ENCODE data around the gene TMEM131.
"Not testable (repeated sequence)": the region's sequence is repeated elsewhere in the genome, so short reads cannot be mapped to it uniquely, and the experiment has no call there.

The TMEM131 gene

GRCh38 chr2:97910403-97911205 lies 85.1 kb downstream of the TMEM131 start:
- DNase-seq: no peak

GRCh38 chr2:97908208-97908676 lies 87.5 kb downstream of the TMEM131 start:
- DNase-seq: no peak

GRCh38 chr2:97907369-97908100 lies 88.2 kb downstream of the TMEM131 start:
- DNase-seq: no peak

DNA sequence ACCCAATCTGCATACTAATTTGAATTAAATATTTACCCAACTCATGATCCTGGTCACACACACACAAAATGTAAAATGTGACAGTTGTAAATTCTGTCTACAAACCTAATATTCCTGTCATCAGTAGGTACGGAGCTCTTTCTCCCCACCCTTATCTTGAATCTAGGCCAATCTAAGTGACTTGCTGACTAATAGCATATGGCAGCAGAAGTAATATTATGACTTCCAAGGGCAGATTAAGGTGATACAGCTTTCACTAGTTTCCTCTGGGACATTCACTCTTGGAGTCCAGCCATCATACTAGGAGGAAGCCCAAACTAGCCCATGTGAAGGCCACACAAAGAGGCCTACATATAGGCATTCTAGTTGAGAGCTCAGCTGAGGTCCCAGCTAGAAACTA lies 89.4 kb downstream of the TMEM131 start:
- DNase-seq: no peak

GRCh38 chr2:97905294-97905693 lies 90.5 kb downstream of the TMEM131 start:
- DNase-seq: no peak

GRCh38 chr2:97901862-97902261 lies 93.9 kb downstream of the TMEM131 start:
- DNase-seq: no peak

DNA sequence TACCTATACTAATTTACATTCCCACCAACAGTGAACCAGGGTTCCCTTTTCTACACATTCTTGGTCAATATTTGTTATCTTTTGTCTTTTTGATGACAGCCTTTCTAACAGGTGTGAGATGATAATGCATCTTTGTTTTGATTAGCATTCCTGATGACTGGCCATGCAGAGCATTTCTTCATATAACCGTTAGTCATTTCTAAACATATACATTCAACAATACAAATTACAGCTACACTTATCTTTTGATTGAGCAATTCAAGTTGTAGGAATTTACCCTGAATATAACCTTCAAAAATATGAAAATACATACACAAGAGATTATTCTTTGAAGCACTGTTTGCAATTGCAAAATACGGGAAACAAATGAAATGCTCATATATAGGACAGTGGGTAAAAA lies 94.9 kb downstream of the TMEM131 start:
- DNase-seq: no peak

DNA sequence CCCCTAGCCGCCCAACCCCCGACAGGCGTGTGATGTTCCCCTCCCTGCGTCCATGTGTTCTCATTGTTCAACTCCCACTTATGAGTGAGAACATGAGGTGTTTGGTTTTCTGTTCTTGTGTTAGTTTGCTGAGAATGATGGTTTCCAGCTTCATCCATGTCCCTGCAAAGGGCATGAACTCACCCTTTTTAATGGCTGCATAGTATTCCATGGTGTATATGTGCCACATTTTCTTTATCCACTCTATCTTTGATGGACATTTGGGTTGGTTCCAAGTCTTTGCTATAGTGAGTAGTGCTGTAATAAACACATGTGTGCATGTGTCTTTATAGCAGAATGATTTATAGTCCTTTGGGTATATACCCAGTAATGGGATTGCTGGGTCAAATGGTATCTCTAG lies 102.7 kb downstream of the TMEM131 start:
- not testable (repeated sequence) for DNase-seq

- DNase-seq: no peak
Measured at GRCh38 chr2:97891611-97892010, 104.1 kb downstream of the TMEM131 start.

DNA sequence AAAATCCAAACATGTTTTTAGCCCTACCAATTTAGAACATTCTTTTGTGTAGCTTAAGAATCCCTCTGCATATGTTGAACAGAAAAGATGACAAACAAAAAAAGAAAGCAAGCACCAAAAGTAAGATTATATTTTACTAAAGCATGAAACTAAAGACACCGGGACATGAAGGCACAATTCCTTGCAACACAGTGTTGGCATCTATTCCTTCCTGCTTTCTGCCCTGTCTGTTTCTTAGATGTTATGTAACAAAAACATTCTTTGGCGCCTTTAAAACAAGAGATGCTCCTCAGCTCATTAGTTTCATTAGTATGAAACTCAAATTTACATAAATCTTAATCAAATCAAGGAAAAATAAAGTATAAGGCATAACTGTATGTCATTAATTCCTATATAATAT lies 106.6 kb downstream of the TMEM131 start:
- DNase-seq: no peak

DNA sequence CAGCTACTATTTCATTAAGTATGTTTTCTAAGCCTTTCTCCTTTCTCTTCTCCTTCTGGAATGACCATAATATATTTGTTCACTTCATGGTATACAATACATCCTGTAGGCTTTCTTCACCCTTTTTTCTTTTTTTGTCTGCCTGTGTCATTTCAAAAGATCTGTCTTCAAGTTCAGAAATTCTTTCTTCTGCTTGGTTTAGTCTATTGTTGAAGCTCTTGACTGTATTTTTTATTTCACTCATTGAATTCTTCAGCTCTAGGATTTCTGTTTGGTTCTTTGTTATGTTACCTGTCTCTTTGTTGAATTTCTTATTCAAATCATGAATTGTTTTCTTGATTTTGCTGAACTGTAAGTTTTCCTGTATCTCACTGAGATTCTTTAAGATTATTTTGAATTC lies 109.9 kb downstream of the TMEM131 start:
- no peak for DNase-seq

- DNase-seq: no peak
Measured at GRCh38 chr2:97880334-97880733, 115.4 kb downstream of the TMEM131 start.

GRCh38 chr2:97878865-97879264 lies 116.9 kb downstream of the TMEM131 start:
- no peak for DNase-seq

GRCh38 chr2:97878317-97878716 lies 117.4 kb downstream of the TMEM131 start:
- not testable (repeated sequence) for DNase-seq

DNA sequence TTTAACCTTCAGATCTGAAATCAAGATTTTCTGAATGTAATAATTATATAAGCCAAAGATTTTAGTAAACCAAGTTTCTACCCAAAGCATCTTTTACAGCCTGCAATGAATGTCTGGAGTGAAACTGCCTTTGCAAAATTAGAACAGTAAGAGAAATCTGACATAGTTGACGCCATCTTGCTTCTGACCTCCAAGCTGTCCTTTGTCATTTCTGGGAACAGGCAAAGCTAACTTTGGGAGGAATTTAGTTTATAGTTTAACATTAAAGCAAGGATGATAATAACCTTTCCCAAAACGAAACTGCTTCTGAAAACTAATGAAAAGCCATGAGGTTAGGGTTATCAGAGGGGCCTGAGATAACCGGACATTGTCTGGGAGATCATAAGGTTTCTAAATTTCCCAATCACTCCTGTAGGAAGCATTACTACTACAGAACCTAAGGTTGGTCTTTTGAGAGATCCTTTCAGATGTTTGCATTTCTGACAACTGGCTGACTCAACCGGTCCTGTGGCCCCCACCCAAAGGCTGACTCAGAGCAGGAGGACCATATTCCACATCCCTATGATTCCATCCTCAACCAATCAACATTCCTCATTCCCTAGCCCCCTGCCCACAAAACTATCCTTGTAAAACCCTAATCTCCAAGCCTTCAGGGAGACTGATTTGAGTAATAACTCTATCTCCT lies 124.5 kb downstream of the TMEM131 start:
- DNase-seq: no peak

DNA sequence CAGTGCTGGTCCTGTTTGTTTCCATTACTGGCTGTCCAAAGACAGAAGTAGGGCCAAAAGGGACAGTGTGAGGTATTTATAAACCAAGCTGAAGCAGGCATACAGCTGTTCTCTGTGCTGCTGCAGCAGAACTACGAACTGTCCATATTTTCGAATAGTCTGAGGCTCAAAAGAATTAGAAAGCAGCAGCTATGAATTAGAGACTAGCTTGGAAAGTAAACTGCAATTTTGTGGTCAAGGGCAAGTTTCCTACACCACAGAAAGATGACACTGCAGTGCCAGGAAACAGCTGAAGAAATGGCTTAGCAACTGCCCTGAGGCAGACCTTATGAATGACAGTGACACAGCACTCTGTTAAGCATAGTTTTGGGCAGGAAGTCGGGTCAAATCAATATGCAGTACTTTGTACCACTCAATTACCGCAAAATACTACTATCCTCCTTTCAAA lies 125.3 kb downstream of the TMEM131 start:
- DNase-seq: peak; percentile 38

DNA sequence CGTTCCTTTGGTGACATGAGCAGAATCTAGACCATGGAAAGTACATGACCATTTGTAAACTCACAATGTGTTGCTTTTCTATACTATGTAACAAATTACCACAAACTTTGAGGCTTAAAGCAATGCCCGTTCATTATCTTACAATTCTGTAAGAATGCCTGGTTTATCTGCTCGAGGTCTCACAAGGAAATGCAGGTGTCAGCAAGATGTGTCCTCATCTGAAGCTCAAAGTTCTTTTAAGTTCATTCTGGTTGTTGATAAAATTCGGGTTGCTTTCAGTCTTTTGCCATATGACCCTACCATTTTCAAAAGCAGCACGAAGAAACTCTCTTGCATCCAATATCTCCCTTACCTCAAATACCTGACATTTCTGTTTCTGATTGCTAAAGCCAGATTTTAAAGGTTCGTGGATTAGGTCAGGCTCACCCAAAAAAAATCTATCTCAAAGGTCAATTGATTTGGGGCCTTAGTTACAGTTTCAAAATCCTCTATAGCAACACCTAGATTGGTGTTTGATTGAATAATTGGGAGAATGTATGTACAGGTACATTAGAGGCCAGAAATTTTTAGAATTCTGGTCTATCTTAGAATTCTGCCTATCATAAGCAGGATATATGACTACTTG lies 125.9 kb downstream of the TMEM131 start:
- DNase-seq: no peak

DNA sequence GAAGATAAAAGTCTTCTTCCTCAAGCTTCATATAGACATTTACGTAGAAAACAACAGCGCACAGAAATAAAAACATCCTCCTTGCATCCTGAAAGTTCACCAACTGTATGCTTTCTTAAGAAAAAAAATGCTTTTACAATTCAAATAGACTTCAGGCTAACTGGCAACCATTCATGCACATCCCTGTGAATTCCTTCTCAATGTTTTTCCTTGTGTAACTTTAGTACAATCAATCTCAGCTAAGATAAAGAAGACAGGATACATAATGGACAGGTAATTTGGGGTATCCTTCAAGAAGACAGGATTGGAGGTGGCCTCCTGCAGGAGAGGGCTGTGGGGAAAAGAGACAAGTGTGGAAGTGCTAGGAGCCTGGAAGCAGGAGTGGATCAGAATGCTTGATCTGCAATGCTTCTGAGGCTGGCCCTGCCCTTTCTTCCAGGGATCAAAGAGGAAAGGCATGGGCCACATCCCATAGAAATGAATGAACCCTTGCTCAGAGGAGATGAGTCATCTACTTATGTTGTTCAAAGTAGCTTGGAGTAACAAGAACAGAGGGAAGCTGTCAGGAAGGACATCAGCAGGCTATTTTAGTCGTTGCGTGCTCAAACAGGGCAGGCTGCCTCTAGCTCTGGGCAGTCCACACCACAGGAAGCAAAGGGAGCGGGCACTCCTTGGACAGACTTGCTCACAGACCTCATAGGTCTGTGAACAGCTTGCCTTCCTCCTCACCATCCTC lies 126.6 kb downstream of the TMEM131 start:
- DNase-seq: no peak

- DNase-seq: no peak
Measured at GRCh38 chr2:97863829-97864228, 131.9 kb downstream of the TMEM131 start.

GRCh38 chr2:97861177-97861576 lies 134.6 kb downstream of the TMEM131 start:
- DNase-seq: no peak

- DNase-seq: no peak
Measured at GRCh38 chr2:97858442-97858841, 137.3 kb downstream of the TMEM131 start.

GRCh38 chr2:97857553-97857952 lies 138.2 kb downstream of the TMEM131 start:
- DNase-seq: no peak

All from CD4-positive, alpha-beta T cell treated with Interleukin-15 for 1 hour (primary cell).